Skin of body (tissue), 2 donors: ENCODE measurements around the gene TMEM214. TPM values are rescaled to one million over a fixed set of nuclear protein-coding genes. Genes with fewer than 3 reads are reported as not detected.

Experiments used
- DNase-seq: peaks from one replicate; lab custom pipeline; 2025; lab: John Stamatoyannopoulos, UW
- total RNA-seq: library from RNA; depleted of rRNA; stranded (reverse); fragments of >200 nt; gene quantifications from one replicate; pipeline ENCODE4 v1.2.3, GENCODE V29; 2014

Gene TMEM214
- total RNA-seq, 1 donor from 2014 or later = 30.8 TPM

GRCh38 chr2:27038631-27039339 is 6.0 kb downstream of the TMEM214 start:
- DNase-seq = no peak

- no peak for DNase-seq
Observed at GRCh38 chr2:27039426-27039825, 6.7 kb downstream of the TMEM214 start.

GRCh38 chr2:27039871-27040270 is 7.1 kb downstream of the TMEM214 start:
- no peak for DNase-seq

GRCh38 chr2:27040282-27040681 is 7.5 kb downstream of the TMEM214 start:
- DNase-seq = no peak

GRCh38 chr2:27041752-27042151 is 9.0 kb downstream of the TMEM214 start:
- DNase-seq = no peak

GRCh38 chr2:27042159-27042661 is 9.4 kb downstream of the TMEM214 start:
- no peak for DNase-seq

GRCh38 chr2:27042985-27043634 is 10.3 kb downstream of the TMEM214 start:
- no peak for DNase-seq

- DNase-seq = no peak
Observed at GRCh38 chr2:27049422-27050280, 16.9 kb downstream of the TMEM214 start.

- peak; percentile 97 for DNase-seq
Observed at GRCh38 chr2:27050281-27050995, 17.7 kb downstream of the TMEM214 start.

GRCh38 chr2:27050996-27051901 is 18.5 kb downstream of the TMEM214 start, which contains the start of gene AGBL5:
Gene AGBL5 (plus strand): TSS chr2:27051668. CDS start chr2:27052959, 1,291 bp downstream.
- peak; percentile 97 for DNase-seq

GRCh38 chr2:27051902-27052645 is 19.3 kb downstream of the TMEM214 start:
- no peak for DNase-seq

GRCh38 chr2:27053321-27053720 is 20.6 kb downstream of the TMEM214 start:
- no peak for DNase-seq

- DNase-seq = no peak
Observed at GRCh38 chr2:27053776-27054175, 21.0 kb downstream of the TMEM214 start.

- no peak for DNase-seq
Observed at GRCh38 chr2:27054721-27055120, 22.0 kb downstream of the TMEM214 start.

GRCh38 chr2:27057184-27057583 is 24.4 kb downstream of the TMEM214 start:
- no peak for DNase-seq

GRCh38 chr2:27058210-27058609 is 25.4 kb downstream of the TMEM214 start:
- DNase-seq = no peak

- DNase-seq = no peak
Observed at GRCh38 chr2:27059141-27059820, 26.5 kb downstream of the TMEM214 start.

- no peak for DNase-seq
Observed at GRCh38 chr2:27060323-27060722, 27.6 kb downstream of the TMEM214 start.

- no peak for DNase-seq
Observed at GRCh38 chr2:27065128-27065527, 32.4 kb downstream of the TMEM214 start.
